ENCODE measurements around the gene CEACAM20.
"Not testable (repeated sequence)": the region's sequence is repeated elsewhere in the genome, so short reads cannot be mapped to it uniquely, and the experiment has no call there.

Gene CEACAM20

GRCh38 chr19:44468730-44469129 is 60.7 kb downstream of the CEACAM20 start:
- DNase-seq: not testable (repeated sequence)

DNA sequence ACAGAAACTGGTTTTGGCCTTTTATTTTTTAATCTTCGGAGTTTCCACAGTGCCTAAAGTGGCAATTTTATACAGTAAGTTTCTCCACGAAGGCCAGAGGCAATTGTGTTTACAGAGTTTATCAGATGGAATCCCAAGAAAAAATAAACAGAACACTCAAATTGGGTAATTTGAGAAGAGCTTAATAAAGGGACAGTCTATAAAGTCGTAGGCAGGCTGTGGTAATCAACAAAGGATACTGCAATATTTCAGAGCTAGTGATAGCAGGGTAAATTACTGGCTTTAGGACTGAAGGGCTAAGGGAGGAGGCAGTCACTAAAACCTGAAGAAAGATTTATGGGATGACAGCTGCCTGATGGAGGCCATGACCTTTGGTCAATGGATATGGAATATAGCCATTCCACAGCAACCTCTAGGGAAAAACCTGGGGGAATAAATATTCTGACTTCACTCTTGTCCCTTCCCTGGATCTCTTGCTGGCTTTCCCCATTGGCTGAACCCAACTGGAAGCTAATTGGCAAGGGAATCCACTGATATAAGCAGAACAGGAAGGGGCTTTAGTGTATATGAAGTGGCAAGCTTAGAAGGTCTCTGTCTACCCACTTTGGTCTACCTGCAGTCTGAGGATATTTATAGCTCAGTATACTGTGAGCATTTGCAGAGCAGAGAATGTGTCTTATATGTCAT is 66.7 kb downstream of the CEACAM20 start:
- DNase-seq: not testable (repeated sequence)
